Naive thymus-derived CD4-positive, alpha-beta T cell (primary cell): ENCODE results near the gene RP2. TPM values are rescaled to one million over a fixed set of nuclear protein-coding genes. Genes with fewer than 3 reads are reported as not detected.

Experiments
- ATAC-seq: fragments of 150-1000 bp; cut with Tn5 transposase; 2 replicates; pipeline ENCODE4 v1.10.0; 2021; ENCODE audit warnings: mild to moderate bottlenecking, moderate library complexity
- CTCF ChIA-PET: fragments of 350-600 bp; sonication (Branson Sonifier 250); formaldehyde crosslinking; loops from one replicate; lab custom pipeline; 2021; ENCODE audit warnings: antibody characterized with exemption; lab: Charles Lee
- POLR2A ChIA-PET: fragments of 350-600 bp; sonication (Branson Sonifier 250); formaldehyde crosslinking; loops from one replicate; lab custom pipeline; 2021; ENCODE audit warnings: antibody characterized with exemption, inconsistent platforms; lab: Charles Lee
- DNase-seq, 9 donors: peaks; one replicate each; pipeline versions ENCODE4 v3.0.0 to v3.0.0-alpha.2; 2020 to 2022; ENCODE audit warnings: mixed read lengths in 1 of 9
- H3K27ac ChIP-seq: one replicate; pipeline ENCODE4 v1.7.0; 2013; ENCODE audit warnings: mild to moderate bottlenecking, low read depth, low read length, moderate library complexity
- H3K27me3 ChIP-seq, 2 donors: one replicate each; pipeline ENCODE4 v1.7.0; 2013; ENCODE audit warnings: low read length in 2 of 2, mild to moderate bottlenecking in 2 of 2, moderate library complexity in 2 of 2; ENCODE audit not compliant: control insufficient read depth in 2 of 2, insufficient read depth in 2 of 2
- H3K36me3 ChIP-seq, 3 experiments: 1 replicate in 2 of 3; 2 replicates in 1 of 3; pipeline ENCODE4 v1.7.0; 2013; ENCODE audit warnings: low read length in 3 of 3, mild to moderate bottlenecking in 3 of 3, moderate library complexity in 1 of 3; ENCODE audit not compliant: insufficient read depth in 3 of 3, control insufficient read depth in 2 of 3
- H3K4me1 ChIP-seq, 2 donors: one replicate each; pipeline ENCODE4 v1.7.0; 2013; ENCODE audit warnings: low read length in 2 of 2, mild to moderate bottlenecking in 2 of 2, moderate library complexity in 1 of 2; ENCODE audit not compliant: control insufficient read depth in 2 of 2, insufficient read depth in 2 of 2
- H3K4me3 ChIP-seq: 2 replicates; pipeline ENCODE4 v1.7.0; 2013; ENCODE audit warnings: mild to moderate bottlenecking, low read length
- H3K9me3 ChIP-seq, 3 experiments: 1 replicate in 2 of 3; 2 replicates in 1 of 3; pipeline ENCODE4 v1.7.0; 2013; ENCODE audit warnings: low read length in 3 of 3; ENCODE audit not compliant: control insufficient read depth in 2 of 3
- H3K27ac Mint-ChIP-seq, 9 donors: one replicate each; pipeline ENCODE4 v1.8.0; 2020 to 2022; ENCODE audit warnings: mixed read lengths in 9 of 9, mild to moderate bottlenecking in 8 of 9, moderate library complexity in 5 of 9, inconsistent platforms in 2 of 9
- H3K27me3 Mint-ChIP-seq, 5 donors: one replicate each; pipeline ENCODE4 v1.8.0; 2021 to 2022; ENCODE audit warnings: mixed read lengths in 5 of 5, mild to moderate bottlenecking in 1 of 5
- H3K36me3 Mint-ChIP-seq, 5 donors: one replicate each; pipeline ENCODE4 v1.8.0; 2020 to 2022; ENCODE audit warnings: mixed read lengths in 5 of 5, mild to moderate bottlenecking in 3 of 5, inconsistent platforms in 1 of 5
- H3K4me1 Mint-ChIP-seq, 7 donors: one replicate each; pipeline ENCODE4 v1.8.0; 2020 to 2022; ENCODE audit warnings: mixed read lengths in 7 of 7, mild to moderate bottlenecking in 3 of 7, inconsistent platforms in 1 of 7
- H3K4me3 Mint-ChIP-seq, 10 donors: one replicate each; pipeline ENCODE4 v1.8.0; 2020 to 2022; ENCODE audit warnings: mild to moderate bottlenecking in 10 of 10, mixed read lengths in 10 of 10, moderate library complexity in 6 of 10, inconsistent platforms in 2 of 10
- H3K9me3 Mint-ChIP-seq, 11 donors: one replicate each; pipeline ENCODE4 v1.8.0; 2020 to 2022; ENCODE audit warnings: mixed read lengths in 11 of 11, mild to moderate bottlenecking in 4 of 11, inconsistent platforms in 1 of 11, moderate library complexity in 1 of 11
- intact Hi-C, 2 donors: fragments of 100-400 bp; cut with micrococcal nuclease; formaldehyde crosslinking; loops; one replicate each; pipeline ENCODE4 v1.15.1; 2023
- polyA plus RNA-seq, 2 donors: library from polyadenylated mRNA; unstranded; fragments of 300-500 nt; fragmentation: Illumina TruSeq; gene quantifications; one replicate each; pipeline ENCODE4 v1.2.3, GENCODE V29; 2021
- total RNA-seq, 6 experiments: library from RNA in 5 of 6; stranded (reverse) in 5 of 6; gene quantifications; 1 replicate in 5 of 6; 2 replicates in 1 of 6; pipeline ENCODE4 v1.2.3 and lab custom pipeline; 2021 to 2026

RP2 gene
- total and polyA plus RNA-seq, 7 experiments from 2014 or later, result 3.2 to 14.5 (median 6.2) TPM

DNA sequence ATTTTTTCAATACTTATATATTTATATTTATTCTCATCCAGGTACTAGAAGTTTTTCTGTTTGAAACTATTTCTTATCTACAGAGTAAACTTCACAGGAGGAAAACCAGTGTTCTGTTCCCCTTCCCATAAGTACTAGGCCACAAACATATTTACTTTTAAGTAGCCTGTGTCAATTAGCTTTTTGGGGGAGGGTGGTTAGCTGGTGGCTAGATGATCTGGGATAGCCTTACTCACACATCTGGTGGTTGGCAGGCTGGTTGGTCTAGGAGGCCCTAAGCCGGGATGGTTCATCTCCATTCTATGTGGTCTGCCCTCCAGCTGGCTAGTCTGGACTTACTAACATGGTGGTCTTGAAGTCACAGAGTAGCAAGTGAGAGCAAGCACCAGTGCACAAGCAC is 81.6 kb downstream of the RP2 start:
- Mint-ChIP-seq H3K27ac (no peak overlapping the region), H3K4me1 (peaks cover 0 to 13% (median 7%) of the 10 kb centered on the region in 7 donors), H3K4me3 (no peak overlapping the region), H3K9me3 (peaks cover 0 to 20% (median 7%) of the 10 kb centered on the region in 11 donors), H3K27me3 (peaks cover 24 to 66% (median 53%) of the 10 kb centered on the region in 5 donors), H3K36me3 (no peaks in the 10 kb centered on the region)
- Histone ChIP-seq H3K27me3 (peaks cover 0 to 6% of the 10 kb centered on the region in 2 donors), H3K4me3 (no peak overlapping the region), H3K27ac (no peak overlapping the region), H3K36me3 (no peaks in the 10 kb centered on the region), H3K9me3 (no peaks in the 10 kb centered on the region), H3K4me1 (peaks cover 0 to 7% of the 10 kb centered on the region in 2 donors)
- intact Hi-C loops, result no loop called here
- ChIA-PET CTCF (no interaction called here), POLR2A (no interaction called here)
- DNase-seq, result no peak
- no peak for ATAC-seq

DNA sequence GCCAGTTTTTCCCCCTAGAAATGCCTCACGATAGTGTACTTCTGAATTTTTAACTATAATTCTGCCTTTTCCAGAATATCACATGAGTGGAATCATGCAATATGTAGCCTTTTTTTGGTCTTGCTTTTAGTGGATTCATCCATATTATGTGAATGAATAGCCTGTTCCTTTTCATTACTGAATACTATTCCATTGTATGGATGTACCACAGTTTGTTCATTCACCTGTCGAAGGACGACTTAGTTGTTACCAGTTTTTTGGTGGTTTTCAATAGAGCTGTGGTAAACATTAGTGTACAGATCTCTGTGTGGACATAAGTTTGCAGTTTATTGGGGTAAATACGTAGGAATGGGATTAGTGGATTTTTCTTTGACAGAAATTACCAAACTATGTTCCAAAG is 83.4 kb downstream of the RP2 start:
- H3K36me3 Mint-ChIP-seq, result no peaks in the 10 kb centered on the region
- DNase-seq (no peak), ATAC-seq (no peak)
- Histone ChIP-seq H3K27me3 (no peaks in the 10 kb centered on the region), H3K4me1 (no peaks in the 10 kb centered on the region), H3K9me3 (no peaks in the 10 kb centered on the region), H3K27ac (no peak overlapping the region), H3K36me3 (no peaks in the 10 kb centered on the region), H3K4me3 (no peak overlapping the region)
- ChIA-PET CTCF (interaction anchor here (0.6 kb wide), 1 partner anchor 15 kb away, joined by 3 read pairs; no protein-coding TSS in a partner anchor), POLR2A (no interaction called here)
- H3K27ac Mint-ChIP-seq, result no peak overlapping the region
- H3K27me3 Mint-ChIP-seq, result peaks cover 13 to 60% (median 35%) of the 10 kb centered on the region in 5 donors
- intact Hi-C loops, result no loop called here
- H3K9me3 Mint-ChIP-seq, result peaks cover 0 to 20% (median 7%) of the 10 kb centered on the region in 11 donors
- H3K4me3 Mint-ChIP-seq, result no peak overlapping the region
- H3K4me1 Mint-ChIP-seq, result no peaks in the 10 kb centered on the region

DNA sequence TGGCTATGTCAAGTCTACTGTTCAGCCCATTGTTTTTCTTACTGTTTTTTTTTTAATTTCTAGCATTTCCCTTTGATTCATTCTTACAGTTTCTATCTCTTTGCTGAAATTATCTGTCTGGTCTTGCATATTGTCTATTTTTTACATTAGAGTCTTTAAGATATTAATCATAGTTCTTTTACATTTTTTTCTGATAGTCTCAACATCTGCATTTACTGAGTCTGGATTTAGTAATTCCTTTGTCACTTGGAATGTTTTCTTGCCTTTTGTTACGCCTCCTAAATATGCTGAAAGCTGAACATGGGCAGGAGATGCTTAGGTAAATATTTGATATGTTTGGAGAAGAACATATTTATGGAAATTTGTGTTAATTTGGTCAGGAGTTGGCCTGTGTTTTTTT is 85.8 kb downstream of the RP2 start:
- POLR2A ChIA-PET, result no interaction called here

DNA sequence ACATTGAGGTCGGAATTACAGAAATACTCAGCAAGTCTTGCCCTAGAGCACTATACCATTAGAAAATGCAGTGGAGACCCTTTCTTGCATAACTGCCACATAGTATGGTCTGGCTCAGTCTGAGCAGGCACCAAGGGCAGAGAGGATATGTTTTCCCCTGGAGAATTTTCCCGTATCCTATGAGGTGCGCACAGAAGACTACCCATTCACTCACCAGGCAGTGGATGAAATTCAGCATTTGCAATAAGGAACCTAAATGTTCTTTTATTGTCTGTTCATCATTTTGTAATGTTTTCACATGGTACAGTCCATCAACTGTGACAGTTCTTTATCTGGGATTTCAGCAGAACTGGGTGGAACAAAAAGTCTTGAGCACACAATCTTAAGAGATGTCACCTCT is 90.9 kb downstream of the RP2 start:
- intact Hi-C loops, result no loop called here
- Mint-ChIP-seq H3K4me1 (peaks cover 0 to 3% (median 0%) of the 10 kb centered on the region in 7 donors), H3K27ac (no peak overlapping the region), H3K9me3 (no peaks in the 10 kb centered on the region), H3K27me3 (peaks cover 0 to 14% (median 3%) of the 10 kb centered on the region in 5 donors), H3K36me3 (no peaks in the 10 kb centered on the region), H3K4me3 (no peak overlapping the region)
- Histone ChIP-seq H3K36me3 (no peaks in the 10 kb centered on the region), H3K27ac (no peak overlapping the region), H3K4me3 (no peak overlapping the region), H3K4me1 (no peaks in the 10 kb centered on the region), H3K9me3 (no peaks in the 10 kb centered on the region), H3K27me3 (no peaks in the 10 kb centered on the region)
- ChIA-PET CTCF (no interaction called here), POLR2A (no interaction called here)
- ATAC-seq, result no peak
- DNase-seq, result no peak

More for the DNA sequence above, 85.8 kb downstream of the RP2 start:
- peaks cover 5 to 38% (median 17%) of the 10 kb centered on the region in 5 donors for H3K27me3 Mint-ChIP-seq
- H3K4me1 Mint-ChIP-seq, result no peaks in the 10 kb centered on the region
- intact Hi-C loops, result no loop called here
- no peak overlapping the region for H3K4me3 ChIP-seq
- CTCF ChIA-PET, result no interaction called here
- ATAC-seq (no peak), DNase-seq (no peak)
- H3K9me3 Mint-ChIP-seq, result peaks cover 0 to 20% (median 7%) of the 10 kb centered on the region in 11 donors
- no peaks in the 10 kb centered on the region for H3K36me3 Mint-ChIP-seq
- no peak overlapping the region for H3K27ac Mint-ChIP-seq
- no peaks in the 10 kb centered on the region for H3K4me1 ChIP-seq
- no peaks in the 10 kb centered on the region for H3K9me3 ChIP-seq
- no peak overlapping the region for H3K4me3 Mint-ChIP-seq
- no peaks in the 10 kb centered on the region for H3K36me3 ChIP-seq
- H3K27me3 ChIP-seq, result no peaks in the 10 kb centered on the region
- no peak overlapping the region for H3K27ac ChIP-seq

DNA sequence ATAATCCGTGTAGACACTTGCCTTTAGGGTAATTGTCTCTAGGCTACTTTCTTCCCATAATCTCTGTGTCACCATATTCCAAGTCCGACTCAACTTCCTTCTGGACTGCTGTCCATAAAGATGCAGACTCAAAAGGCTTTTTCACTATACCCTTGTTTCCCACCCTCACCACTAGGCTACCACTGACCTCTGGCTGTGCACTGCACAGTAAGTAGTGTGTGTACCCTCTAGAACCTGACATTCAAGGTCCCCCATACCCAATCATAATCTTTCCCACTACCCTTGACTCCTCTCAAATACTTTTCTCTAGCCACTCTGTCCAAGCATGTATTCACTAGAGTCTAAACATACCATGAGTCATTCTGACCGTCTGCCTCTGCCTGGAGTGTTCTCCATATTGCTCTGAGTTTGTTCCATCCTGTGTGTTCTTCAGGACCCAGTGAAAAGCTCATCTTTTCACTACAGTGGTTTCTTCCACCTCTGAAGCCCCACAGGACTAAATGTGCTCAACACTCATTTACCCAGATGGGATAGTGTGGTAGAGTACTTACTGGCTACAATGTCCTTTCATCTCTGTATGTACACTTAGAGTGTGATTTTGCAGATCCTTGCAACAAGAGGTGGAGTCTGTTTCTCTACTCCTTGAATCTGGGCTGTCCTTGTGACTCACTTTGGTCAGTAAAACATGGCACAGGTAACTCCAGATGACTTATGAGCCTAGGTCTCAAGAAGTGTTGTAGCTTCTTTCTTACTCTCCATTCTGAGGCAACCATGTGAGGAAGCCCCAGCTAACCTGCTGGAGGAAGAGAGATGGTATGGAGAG is 92.8 kb downstream of the RP2 start:
- intact Hi-C loops, result no loop called here
- Histone ChIP-seq H3K27ac (no peak overlapping the region), H3K4me1 (no peaks in the 10 kb centered on the region), H3K9me3 (no peaks in the 10 kb centered on the region), H3K4me3 (no peak overlapping the region), H3K36me3 (no peaks in the 10 kb centered on the region), H3K27me3 (no peaks in the 10 kb centered on the region)
- Mint-ChIP-seq H3K9me3 (no peaks in the 10 kb centered on the region), H3K36me3 (no peaks in the 10 kb centered on the region), H3K4me1 (peaks cover 0 to 3% (median 0%) of the 10 kb centered on the region in 7 donors), H3K27me3 (peaks cover 0 to 10% (median under 1%) of the 10 kb centered on the region in 5 donors), H3K27ac (no peak overlapping the region), H3K4me3 (no peak overlapping the region)
- DNase-seq, result no peak
- ChIA-PET CTCF (no interaction called here), POLR2A (no interaction called here)
- ATAC-seq, result no peak

Other genes starting within 250 kb of the RP2 start
- 10 to 100 TPM in 1 of 5 experiments, 1 to 10 TPM in 4; 3.0 to 11.3 (median 4.4) TPM for gene SLC9A7, start 77.9 kb upstream of the RP2 start, total RNA-seq
- gene SLC9A7, start 77.9 kb upstream of the RP2 start, polyA plus RNA-seq, result 1 to 10 TPM; 1.3 to 3.2 TPM
- 1 to 10 TPM in 1 of 5 experiments, under 1 TPM in 4; 0.11 to 1.3 (median 0.22) TPM for gene JADE3, start 75.4 kb downstream of the RP2 start, total RNA-seq
- gene JADE3, start 75.4 kb downstream of the RP2 start, polyA plus RNA-seq, result under 1 TPM in 1 of 2 donors, not detected in 1; 0.05 TPM
- not detected for gene RGN, start 241.4 kb downstream of the RP2 start, total RNA-seq
- gene RGN, start 241.4 kb downstream of the RP2 start, polyA plus RNA-seq, result not detected